ENCODE results near the gene C4BPA. TPM values are rescaled to one million over a fixed set of nuclear protein-coding genes. Genes with fewer than 3 reads are reported as not detected.

Gene C4BPA
- total RNA-seq, 1 experiment from 2014 or later: not detected

GRCh38 chr1:207077012-207077411, 27.0 kb upstream of the C4BPA start:
- DNase-seq: no peak
- Histone ChIP-seq H3K9me3 (ENCODE audit: control insufficient read depth, low read depth, low read length) (no peaks in the 10 kb centered on the region), H4K5ac (ENCODE audit: insufficient read length, low read depth, low read length) (no peak overlapping the region), H3K79me2 (ENCODE audit: insufficient read depth, low read length) (no peaks in the 10 kb centered on the region), H4K91ac (ENCODE audit: insufficient read length, low read depth, low read length) (no peak overlapping the region), H4K8ac (replicated peaks; ENCODE audit: insufficient read length, low read depth, low read length) (no peak overlapping the region), H3K27ac (ENCODE audit: insufficient read length, low read depth, low read length) (no peak overlapping the region), H3K56ac (ENCODE audit: insufficient read length, low read depth, low read length) (no peak overlapping the region), H3K79me1 (ENCODE audit: insufficient read depth, low read depth, low read length, poor library complexity, severe bottlenecking) (no peaks in the 10 kb centered on the region), H3K9ac (ENCODE audit: extremely low read depth, insufficient read length, low read length) (no peak overlapping the region), H2AK5ac (ENCODE audit: insufficient read length, low read length) (no peak overlapping the region), H4K20me1 (ENCODE audit: control insufficient read depth, insufficient read depth, insufficient read length) (no peaks in the 10 kb centered on the region), H2BK20ac (ENCODE audit: low read depth, low read length, poor library complexity, severe bottlenecking) (no peak overlapping the region), H3K4me2 (ENCODE audit: insufficient read depth, insufficient read length, low read length) (no peak overlapping the region), H3K23ac (ENCODE audit: insufficient read length, low read depth, low read length) (no peak overlapping the region), H3K14ac (ENCODE audit: insufficient read depth, low read length) (no peak overlapping the region), H2BK120ac (ENCODE audit: low read depth, low read length, poor library complexity, severe bottlenecking) (no peak overlapping the region), H3K4me1 (ENCODE audit: insufficient read depth, low read length) (no peaks in the 10 kb centered on the region), H3K4ac (ENCODE audit: low read depth, low read length) (no peak overlapping the region), H3K18ac (ENCODE audit: insufficient read length, low read depth, low read length) (no peak overlapping the region), H2BK5ac (ENCODE audit: insufficient read length, low read length) (no peak overlapping the region), H2AFZ (ENCODE audit: low read length) (no peak overlapping the region), H2BK12ac (ENCODE audit: insufficient read length, low read depth, low read length) (no peak overlapping the region), H3K23me2 (ENCODE audit: insufficient read length, low read depth, low read length, poor library complexity, severe bottlenecking) (no peaks in the 10 kb centered on the region), H2BK15ac (ENCODE audit: low read depth, low read length) (no peak overlapping the region), H3K27me3 (ENCODE audit: insufficient read depth, low read length) (no peaks in the 10 kb centered on the region), H3T11ph (ENCODE audit: low read length) (no peak overlapping the region)
- no peaks in the 10 kb centered on the region for H3K27me3 Mint-ChIP-seq (ENCODE audit: low read depth)
- no peak overlapping the region for H3K4me3 Mint-ChIP-seq
- TF ChIP-seq, protein P1, sequence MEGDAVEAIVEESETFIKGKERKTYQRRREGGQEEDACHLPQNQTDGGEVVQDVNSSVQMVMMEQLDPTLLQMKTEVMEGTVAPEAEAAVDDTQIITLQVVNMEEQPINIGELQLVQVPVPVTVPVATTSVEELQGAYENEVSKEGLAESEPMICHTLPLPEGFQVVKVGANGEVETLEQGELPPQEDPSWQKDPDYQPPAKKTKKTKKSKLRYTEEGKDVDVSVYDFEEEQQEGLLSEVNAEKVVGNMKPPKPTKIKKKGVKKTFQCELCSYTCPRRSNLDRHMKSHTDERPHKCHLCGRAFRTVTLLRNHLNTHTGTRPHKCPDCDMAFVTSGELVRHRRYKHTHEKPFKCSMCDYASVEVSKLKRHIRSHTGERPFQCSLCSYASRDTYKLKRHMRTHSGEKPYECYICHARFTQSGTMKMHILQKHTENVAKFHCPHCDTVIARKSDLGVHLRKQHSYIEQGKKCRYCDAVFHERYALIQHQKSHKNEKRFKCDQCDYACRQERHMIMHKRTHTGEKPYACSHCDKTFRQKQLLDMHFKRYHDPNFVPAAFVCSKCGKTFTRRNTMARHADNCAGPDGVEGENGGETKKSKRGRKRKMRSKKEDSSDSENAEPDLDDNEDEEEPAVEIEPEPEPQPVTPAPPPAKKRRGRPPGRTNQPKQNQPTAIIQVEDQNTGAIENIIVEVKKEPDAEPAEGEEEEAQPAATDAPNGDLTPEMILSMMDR (conservative IDR thresholded peaks at IDR 0.05): no peak
- no CpG with 5 or more reads among the region's 1 CpG for WGBS (ENCODE audit: extremely low coverage, insufficient read length, low lambda C conversion rate)
- H3K9me3 Mint-ChIP-seq: no peaks in the 10 kb centered on the region
- no peak overlapping the region for H3K27ac Mint-ChIP-seq
- peaks cover 0 to 8% of the 10 kb centered on the region in 2 experiments; a peak in 1 of 4 replicates for H3K4me1 Mint-ChIP-seq
- H3K36me3 Mint-ChIP-seq (ENCODE audit: insufficient read depth in 1 of 3, low read depth in 3 of 3): peaks cover 0 to 4% (median under 1%) of the 10 kb centered on the region in 3 experiments; a peak in 5 of 7 replicates

Data from H9 (cell line).